ENCODE results near the gene CRELD2. TPM values are rescaled to one million over a fixed set of nuclear protein-coding genes. Genes with fewer than 3 reads are reported as not detected.
A peak's percentile ranks its signal among the peaks of the same experiment; 100 is the strongest.

The CRELD2 gene
- total and polyA plus RNA-seq, 2 of the 13 experiments (the other 11 are each of a cell fraction or from before 2014, with no cell fraction given) = 17.2 to 44.7 TPM

DNA sequence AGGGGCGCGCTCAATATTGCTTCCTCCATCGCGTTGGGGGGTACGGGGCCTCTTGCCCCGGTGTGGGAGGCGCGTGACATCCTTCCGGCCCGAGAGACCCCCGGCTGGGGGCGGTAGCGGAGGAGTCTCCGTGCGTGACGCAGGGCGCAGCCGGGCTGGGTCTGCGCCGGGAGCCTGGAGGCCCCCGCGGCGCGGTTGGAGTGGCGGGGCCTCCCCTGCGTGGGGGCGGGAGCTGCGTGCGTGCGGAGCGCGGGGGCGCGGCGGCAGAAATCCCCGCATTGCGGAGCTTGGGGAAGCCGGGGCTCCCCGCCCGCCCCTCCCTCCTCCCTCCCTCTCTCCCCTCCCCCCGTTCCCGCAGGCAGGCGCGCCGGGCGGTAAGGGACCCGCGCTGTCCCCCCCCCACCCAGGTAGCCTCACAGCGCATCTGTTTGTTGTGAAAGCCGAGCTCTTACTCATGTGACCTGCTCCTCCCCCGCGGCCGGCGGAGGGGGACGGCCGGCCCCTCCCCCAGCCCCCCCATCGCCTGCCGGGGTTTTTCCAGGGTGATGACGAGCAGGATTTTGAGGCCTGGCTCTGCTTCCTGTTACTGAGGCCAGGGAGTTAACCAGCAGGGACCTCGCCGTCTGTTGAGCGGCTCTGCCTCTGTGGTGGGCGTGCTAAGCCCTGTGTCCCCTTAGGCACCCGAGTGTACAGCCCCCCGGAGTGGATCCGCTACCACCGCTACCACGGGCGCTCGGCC is 43.7 kb downstream of the CRELD2 start (continued):
- TF ChIP-seq HDAC6 (IDR thresholded peaks at IDR 0.05; ENCODE audit: low read depth, low read length) (no peak), ZBTB40 (IDR thresholded peaks at IDR 0.05) (no peak), ZBTB40 (CRISPR knock-in tag; IDR thresholded peaks at IDR 0.05) (no peak; the same call in 1 of the 2 replicates), PBX3 (CRISPR knock-in tag; IDR thresholded peaks at IDR 0.05; ENCODE audit: borderline replicate concordance) (no peak), TARDBP (CRISPR knock-in tag; IDR thresholded peaks at IDR 0.05) (no peak; the same call in 1 of the 2 replicates), SNRNP70 (IDR thresholded peaks at IDR 0.05; ENCODE audit: low read depth, low read length) (no peak), ZNF605 (CRISPR knock-in tag; IDR thresholded peaks at IDR 0.05) (no peak), KDM6A (CRISPR knock-in tag; IDR thresholded peaks at IDR 0.05; ENCODE audit: low read depth) (no peak), CCDC6 (CRISPR knock-in tag; IDR thresholded peaks at IDR 0.05) (peak; percentile 28; the same call in 1 of the 2 replicates), ZNF230 (CRISPR knock-in tag; IDR thresholded peaks at IDR 0.05) (no peak)
- TF ChIP-seq, protein P1, sequence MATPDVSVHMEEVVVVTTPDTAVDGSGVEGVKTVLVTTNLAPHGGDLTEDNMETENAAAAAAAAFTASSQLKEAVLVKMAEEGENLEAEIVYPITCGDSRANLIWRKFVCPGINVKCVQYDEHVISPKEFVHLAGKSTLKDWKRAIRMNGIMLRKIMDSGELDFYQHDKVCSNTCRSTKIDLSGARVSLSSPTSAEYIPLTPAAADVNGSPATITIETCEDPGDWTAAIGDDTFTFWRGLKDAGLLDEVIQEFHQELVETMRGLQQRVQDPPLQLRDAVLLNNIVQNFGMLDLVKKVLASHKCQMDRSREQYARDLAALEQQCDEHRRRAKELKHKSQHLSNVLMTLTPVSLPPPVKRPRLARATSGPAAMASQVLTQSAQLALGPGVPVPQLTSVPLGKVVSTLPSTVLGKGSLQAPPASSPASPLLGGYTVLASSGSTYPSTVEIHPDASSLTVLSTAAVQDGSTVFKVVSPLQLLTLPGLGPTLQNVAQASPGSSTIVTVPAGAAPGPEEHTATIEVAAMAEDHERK (CRISPR knock-in tag; IDR thresholded peaks at IDR 0.05; ENCODE audit: low read depth) = no peak
- TF ChIP-seq, protein P2, sequence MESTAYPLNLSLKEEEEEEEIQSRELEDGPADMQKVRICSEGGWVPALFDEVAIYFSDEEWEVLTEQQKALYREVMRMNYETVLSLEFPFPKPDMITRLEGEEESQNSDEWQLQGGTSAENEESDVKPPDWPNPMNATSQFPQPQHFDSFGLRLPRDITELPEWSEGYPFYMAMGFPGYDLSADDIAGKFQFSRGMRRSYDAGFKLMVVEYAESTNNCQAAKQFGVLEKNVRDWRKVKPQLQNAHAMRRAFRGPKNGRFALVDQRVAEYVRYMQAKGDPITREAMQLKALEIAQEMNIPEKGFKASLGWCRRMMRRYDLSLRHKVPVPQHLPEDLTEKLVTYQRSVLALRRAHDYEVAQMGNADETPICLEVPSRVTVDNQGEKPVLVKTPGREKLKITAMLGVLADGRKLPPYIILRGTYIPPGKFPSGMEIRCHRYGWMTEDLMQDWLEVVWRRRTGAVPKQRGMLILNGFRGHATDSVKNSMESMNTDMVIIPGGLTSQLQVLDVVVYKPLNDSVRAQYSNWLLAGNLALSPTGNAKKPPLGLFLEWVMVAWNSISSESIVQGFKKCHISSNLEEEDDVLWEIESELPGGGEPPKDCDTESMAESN (CRISPR knock-in tag; conservative IDR thresholded peaks at IDR 0.05) = no peak

All from HepG2 (cell line).